Measurements from ENCODE around the gene ADAMTS2.

DNA sequence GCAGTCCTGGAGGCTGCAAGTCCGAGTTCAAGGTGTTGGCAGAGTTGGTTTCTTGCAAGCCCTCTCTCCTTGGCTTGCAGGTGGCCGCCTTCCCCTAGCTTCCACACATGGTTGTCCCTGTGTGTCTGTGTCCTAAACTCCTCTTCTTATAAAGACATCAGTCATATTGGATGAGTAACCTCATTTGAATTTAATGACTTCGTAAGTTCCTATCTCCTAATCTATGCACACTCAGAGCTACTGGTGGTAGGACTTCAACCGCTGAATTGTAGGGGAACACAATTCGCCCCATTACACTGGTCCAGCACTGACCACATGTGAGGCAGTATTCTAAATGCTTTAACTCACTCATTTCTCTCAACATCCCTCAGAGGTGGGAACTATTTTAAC, 25.9 kb upstream of the ADAMTS2 start:
- TF ChIP-seq CTCF (IDR thresholded peaks at IDR 0.05) = no peak
- no peak for TF ChIP-seq POLR2A (IDR thresholded peaks at IDR 0.05)
